ELR (cell line): Measurements from ENCODE around the gene FAM222A.

Source experiments
- DNase-seq: peaks from one replicate; pipeline ENCODE4 v3.0.0-alpha.2; 2015; ENCODE audit warnings: low read depth

FAM222A gene

GRCh38 chr12:109710747-109711595, 2.7 kb upstream of the FAM222A start:
- DNase-seq, result peak; percentile 59

GRCh38 chr12:109711596-109712461, 1.8 kb upstream of the FAM222A start:
- DNase-seq, result no peak

- peak; percentile 62 for DNase-seq
Measured at GRCh38 chr12:109714141-109714912, 702 bp downstream of the FAM222A start.

GRCh38 chr12:109714913-109715244, 1.3 kb downstream of the FAM222A start:
- DNase-seq, result no peak

GRCh38 chr12:109715310-109716091, 1.9 kb downstream of the FAM222A start:
- no peak for DNase-seq

- no peak for DNase-seq
Measured at GRCh38 chr12:109716092-109716479, 2.5 kb downstream of the FAM222A start.

- DNase-seq, result no peak
Measured at GRCh38 chr12:109716512-109717389, 3.1 kb downstream of the FAM222A start.

GRCh38 chr12:109717390-109718357, 4.0 kb downstream of the FAM222A start:
- DNase-seq, result no peak

GRCh38 chr12:109718390-109718789, 4.8 kb downstream of the FAM222A start:
- DNase-seq, result no peak

- peak; percentile 58 for DNase-seq
Measured at GRCh38 chr12:109719123-109720022, 5.7 kb downstream of the FAM222A start.

- DNase-seq, result no peak
Measured at GRCh38 chr12:109720152-109720856, 6.7 kb downstream of the FAM222A start.

GRCh38 chr12:109720857-109721189, 7.2 kb downstream of the FAM222A start:
- DNase-seq, result no peak

- no peak for DNase-seq
Measured at GRCh38 chr12:109721276-109721675, 7.7 kb downstream of the FAM222A start.

- DNase-seq, result no peak
Measured at GRCh38 chr12:109722022-109722720, 8.5 kb downstream of the FAM222A start.

- no peak for DNase-seq
Measured at GRCh38 chr12:109722721-109723094, 9.1 kb downstream of the FAM222A start.

- DNase-seq, result no peak
Measured at GRCh38 chr12:109723311-109723881, 9.8 kb downstream of the FAM222A start.
